Measurements from ENCODE around the gene SRM. TPM values are rescaled to one million over a fixed set of nuclear protein-coding genes. Genes with fewer than 3 reads are reported as not detected.
"Not testable (repeated sequence)": the region's sequence is repeated elsewhere in the genome, so short reads cannot be mapped to it uniquely, and the experiment has no call there.

SRM gene
- total RNA-seq, 1 donor from 2014 or later = 10.8 TPM

DNA sequence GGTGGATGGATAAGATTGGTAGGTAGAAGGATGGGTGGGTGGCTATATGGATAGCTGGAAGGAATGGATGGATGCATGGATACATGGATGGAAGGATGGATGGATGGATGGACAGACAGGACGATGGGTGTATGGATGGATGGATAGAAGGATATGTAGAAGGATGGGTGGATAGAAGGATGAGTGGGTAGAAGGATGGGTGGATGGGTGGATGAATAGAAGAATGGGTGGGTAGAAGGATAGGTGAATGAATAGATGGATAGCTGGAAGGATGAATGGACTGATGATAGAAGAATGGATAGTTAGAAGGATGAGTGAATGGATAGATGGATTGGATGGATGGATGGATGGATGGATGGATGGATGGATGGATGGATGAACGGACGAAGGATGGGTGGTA is 17.8 kb downstream of the SRM start:
- FAIRE-seq = no peak

DNA sequence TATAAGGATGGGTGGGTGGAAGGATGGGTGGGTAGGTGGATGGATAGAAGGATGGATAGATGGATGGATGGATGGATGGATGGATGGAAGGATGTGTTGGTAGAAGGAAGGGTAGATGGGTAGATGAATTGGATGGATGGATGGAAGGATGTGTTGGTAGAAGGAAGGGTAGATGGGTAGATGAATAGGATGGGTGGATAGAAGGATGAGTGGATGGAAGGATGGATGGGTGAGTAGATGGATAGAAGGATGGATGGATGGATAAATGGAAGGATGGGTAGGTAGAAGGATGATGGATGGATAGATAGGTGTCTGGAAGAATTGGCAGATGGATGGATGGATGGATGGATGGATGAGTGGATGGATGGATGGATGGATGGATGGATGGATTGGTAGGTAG is 18.8 kb downstream of the SRM start:
- DNase-seq (ENCODE audit: low read depth) (no peak), FAIRE-seq (no peak)
- Histone ChIP-seq H3K4me3 (ENCODE audit: low read depth, low read length) (no peak overlapping the region), H3K36me3 (ENCODE audit: control insufficient read depth, insufficient read depth, low read length) (no peaks in the 10 kb centered on the region), H3K27me3 (ENCODE audit: control insufficient read depth, insufficient read depth, low read length) (peaks cover 1% of the 10 kb centered on the region)
- TF ChIP-seq, protein P1, sequence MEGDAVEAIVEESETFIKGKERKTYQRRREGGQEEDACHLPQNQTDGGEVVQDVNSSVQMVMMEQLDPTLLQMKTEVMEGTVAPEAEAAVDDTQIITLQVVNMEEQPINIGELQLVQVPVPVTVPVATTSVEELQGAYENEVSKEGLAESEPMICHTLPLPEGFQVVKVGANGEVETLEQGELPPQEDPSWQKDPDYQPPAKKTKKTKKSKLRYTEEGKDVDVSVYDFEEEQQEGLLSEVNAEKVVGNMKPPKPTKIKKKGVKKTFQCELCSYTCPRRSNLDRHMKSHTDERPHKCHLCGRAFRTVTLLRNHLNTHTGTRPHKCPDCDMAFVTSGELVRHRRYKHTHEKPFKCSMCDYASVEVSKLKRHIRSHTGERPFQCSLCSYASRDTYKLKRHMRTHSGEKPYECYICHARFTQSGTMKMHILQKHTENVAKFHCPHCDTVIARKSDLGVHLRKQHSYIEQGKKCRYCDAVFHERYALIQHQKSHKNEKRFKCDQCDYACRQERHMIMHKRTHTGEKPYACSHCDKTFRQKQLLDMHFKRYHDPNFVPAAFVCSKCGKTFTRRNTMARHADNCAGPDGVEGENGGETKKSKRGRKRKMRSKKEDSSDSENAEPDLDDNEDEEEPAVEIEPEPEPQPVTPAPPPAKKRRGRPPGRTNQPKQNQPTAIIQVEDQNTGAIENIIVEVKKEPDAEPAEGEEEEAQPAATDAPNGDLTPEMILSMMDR (IDR thresholded peaks at IDR 0.05; ENCODE audit: insufficient read depth, low read length, severe bottlenecking) = no peak

More for the DNA sequence above, 17.8 kb downstream of the SRM start:
- H3K27me3 ChIP-seq (ENCODE audit: control insufficient read depth, insufficient read depth, low read length) = peaks cover 1% of the 10 kb centered on the region
- H3K4me3 ChIP-seq (ENCODE audit: low read depth, low read length) = no peak overlapping the region
- no peak for DNase-seq (ENCODE audit: low read depth)
- TF ChIP-seq, protein P1 (IDR thresholded peaks at IDR 0.05; ENCODE audit: insufficient read depth, low read length, severe bottlenecking) = no peak
- H3K36me3 ChIP-seq (ENCODE audit: control insufficient read depth, insufficient read depth, low read length) = no peaks in the 10 kb centered on the region

GRCh38 chr1:11040105-11040429 is 19.8 kb downstream of the SRM start:
- DNase-seq (ENCODE audit: low read depth); H3K4me3 ChIP-seq (ENCODE audit: low read depth, low read length); H3K36me3 ChIP-seq (ENCODE audit: control insufficient read depth, insufficient read depth, low read length); FAIRE-seq; H3K27me3 ChIP-seq (ENCODE audit: control insufficient read depth, insufficient read depth, low read length): not testable (repeated sequence)

- H3K36me3 ChIP-seq (ENCODE audit: control insufficient read depth, insufficient read depth, low read length) = no peaks in the 10 kb centered on the region
- FAIRE-seq = no peak
- TF ChIP-seq, protein P1 (IDR thresholded peaks at IDR 0.05; ENCODE audit: insufficient read depth, low read length, severe bottlenecking) = no peak
- no peak overlapping the region for H3K4me3 ChIP-seq (ENCODE audit: low read depth, low read length)
- H3K27me3 ChIP-seq (ENCODE audit: control insufficient read depth, insufficient read depth, low read length) = peaks cover 1% of the 10 kb centered on the region
- DNase-seq (ENCODE audit: low read depth) = no peak
These were observed 20.3 kb downstream of the SRM start for GRCh38 chr1:11039351-11040104.

DNA sequence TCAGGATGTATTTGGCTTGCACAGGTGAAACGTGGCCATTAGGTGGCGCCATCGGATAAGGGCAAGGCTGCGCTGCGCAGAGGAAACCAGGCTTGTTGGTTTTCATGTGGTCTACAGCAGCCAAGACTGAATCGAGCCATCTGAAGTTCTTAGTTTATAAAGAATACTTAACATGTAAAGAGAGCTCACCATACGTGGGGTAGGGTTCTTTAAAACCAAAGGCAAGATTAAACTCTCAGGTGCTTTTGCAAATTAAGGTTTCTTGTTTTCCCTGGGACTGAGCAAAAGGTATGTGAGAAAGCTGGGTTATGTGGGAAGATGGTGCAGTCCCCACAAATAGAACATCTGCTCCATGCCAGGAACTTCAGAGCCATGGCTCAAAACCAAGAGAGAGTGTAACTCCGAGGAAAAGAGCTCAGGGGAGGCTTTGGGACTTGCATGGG is 22.1 kb downstream of the SRM start:
- Histone ChIP-seq H3K27me3 (ENCODE audit: control insufficient read depth, insufficient read depth, low read length) (peaks cover 1% of the 10 kb centered on the region), H3K36me3 (ENCODE audit: control insufficient read depth, insufficient read depth, low read length) (no peaks in the 10 kb centered on the region), H3K4me3 (ENCODE audit: low read depth, low read length) (no peak overlapping the region)
- DNase-seq (ENCODE audit: low read depth) = peak; percentile 71
- FAIRE-seq = no peak
- TF ChIP-seq, protein P1 (IDR thresholded peaks at IDR 0.05; ENCODE audit: insufficient read depth, low read length, severe bottlenecking) = peak; percentile 96

DNA sequence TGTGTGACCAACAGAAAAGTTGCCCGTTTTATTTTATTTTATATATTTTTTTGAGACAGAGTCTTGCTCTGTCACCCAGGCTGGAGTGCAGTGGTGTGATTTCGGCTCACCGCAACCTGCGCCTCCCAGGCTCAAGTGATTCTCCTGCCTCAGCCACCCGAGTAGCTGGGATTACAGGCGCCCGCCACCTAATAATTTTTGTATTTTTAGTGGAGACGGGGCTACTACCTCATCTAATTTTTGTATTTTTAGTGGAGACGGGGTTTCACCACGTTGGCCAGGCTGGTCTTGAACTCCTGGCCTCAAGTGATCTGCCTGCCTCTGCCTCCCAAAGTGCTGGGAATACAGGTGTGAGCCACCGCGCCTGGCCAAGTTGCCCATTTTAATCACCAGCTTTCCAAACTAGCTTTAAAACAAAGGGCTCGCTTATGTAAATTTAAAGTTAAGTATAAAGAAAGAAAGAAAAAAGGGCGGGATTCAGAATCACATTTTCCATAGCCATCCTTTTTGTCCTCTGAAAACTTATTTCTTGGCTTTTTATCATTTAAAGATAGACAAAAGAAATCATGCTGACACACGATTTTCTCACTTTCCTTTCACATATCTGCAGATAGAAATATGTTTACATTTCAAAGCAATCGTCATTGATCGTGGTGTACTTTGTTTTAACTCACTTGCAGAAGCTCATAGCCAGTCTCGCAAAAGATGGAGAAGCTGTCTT is 22.6 kb downstream of the SRM start:
- peak; percentile 83 for FAIRE-seq
- H3K4me3 ChIP-seq (ENCODE audit: low read depth, low read length); DNase-seq (ENCODE audit: low read depth); H3K27me3 ChIP-seq (ENCODE audit: control insufficient read depth, insufficient read depth, low read length); H3K36me3 ChIP-seq (ENCODE audit: control insufficient read depth, insufficient read depth, low read length): not testable (repeated sequence)

All from bronchial epithelial cell (primary cell).